Brain microvascular endothelial cell (primary cell): Measurements from ENCODE around the gene PI4K2A.

Experiments
- DNase-seq: peaks from one replicate; pipeline ENCODE4 v3.0.0-alpha.2; 2020
- H3K27ac ChIP-seq: fragments of 250-450 bp; sonication (Bioruptor Pico); 2 replicates; pipeline ENCODE4 v1.5.1; 2020; ENCODE audit warnings: mild to moderate bottlenecking, moderate library complexity
- H3K27me3 ChIP-seq: fragments of 250-450 bp; sonication (Bioruptor Pico); replicated peaks from 2 replicates; pipeline ENCODE4 v1.5.1; 2020; ENCODE audit warnings: mild to moderate bottlenecking
- H3K36me3 ChIP-seq: fragments of 250-450 bp; sonication (Bioruptor Pico); replicated peaks from 2 replicates; pipeline ENCODE4 v1.5.1; 2020; ENCODE audit warnings: mild to moderate bottlenecking
- H3K4me3 ChIP-seq: 2 replicates; pipeline ENCODE4 v1.5.1; 2011; ENCODE audit warnings: low read depth, mild to moderate bottlenecking, control low read depth, low read length, moderate library complexity
- CTCF ChIP-seq: IDR thresholded peaks from 2 replicates; pipeline ENCODE4 v1.5.1; 2011; ENCODE audit warnings: low read depth, mild to moderate bottlenecking, moderate library complexity, low read length, control low read depth, inconsistent platforms; ENCODE audit errors: missing control alignments
- in situ Hi-C: cut with HindIII; loops from 2 replicates; pipeline ENCODE4 v1.10.0; 2017; ENCODE audit warnings: low sequenced_read_pairs, low pct_ligation_motif_present

PI4K2A gene

GRCh38 chr10:97701438-97702069 lies 61.1 kb downstream of the PI4K2A start:
- Histone ChIP-seq H3K27me3 (no peaks in the 10 kb centered on the region), H3K4me3 (no peak overlapping the region), H3K36me3 (no peaks in the 10 kb centered on the region), H3K27ac (no peak overlapping the region)
- DNase-seq: peak; percentile 62
- TF ChIP-seq CTCF: peak; percentile 97
- in situ Hi-C loops: no loop called here

- Histone ChIP-seq H3K27ac (no peak overlapping the region), H3K36me3 (no peaks in the 10 kb centered on the region), H3K27me3 (no peaks in the 10 kb centered on the region), H3K4me3 (no peak overlapping the region)
- DNase-seq: no peak
- no peak for TF ChIP-seq CTCF
- in situ Hi-C loops: no loop called here
These were observed 63.1 kb downstream of the PI4K2A start for GRCh38 chr10:97703398-97704067.

GRCh38 chr10:97704341-97704740 lies 63.9 kb downstream of the PI4K2A start:
- no peak for DNase-seq
- H3K4me3 ChIP-seq: no peak overlapping the region
- no peak overlapping the region for H3K27ac ChIP-seq
- in situ Hi-C loops: no loop called here
- TF ChIP-seq CTCF: no peak
- no peaks in the 10 kb centered on the region for H3K36me3 ChIP-seq
- H3K27me3 ChIP-seq: no peaks in the 10 kb centered on the region

- in situ Hi-C loops: no loop called here
- TF ChIP-seq CTCF: no peak
- no peaks in the 10 kb centered on the region for H3K27me3 ChIP-seq
- no peak overlapping the region for H3K27ac ChIP-seq
- H3K36me3 ChIP-seq: no peaks in the 10 kb centered on the region
- no peak for DNase-seq
- H3K4me3 ChIP-seq: no peak overlapping the region
These were observed 64.7 kb downstream of the PI4K2A start for GRCh38 chr10:97705006-97705670.

- Histone ChIP-seq H3K4me3 (no peak overlapping the region), H3K27ac (no peak overlapping the region), H3K27me3 (no peaks in the 10 kb centered on the region), H3K36me3 (no peaks in the 10 kb centered on the region)
- TF ChIP-seq CTCF: no peak
- in situ Hi-C loops: no loop called here
- DNase-seq: no peak
These were observed 66.8 kb downstream of the PI4K2A start for GRCh38 chr10:97707134-97707861.
